ENCODE data around the gene TFAP2A. TPM values are rescaled to one million over a fixed set of nuclear protein-coding genes. Genes with fewer than 3 reads are reported as not detected.

Gene TFAP2A
- polyA plus RNA-seq, 4 donors, result 0.19 to 0.58 TPM; not detected in 2

GRCh38 chr6:10424040-10424439, 9.2 kb upstream of the TFAP2A start:
- H3K9me3 ChIP-seq (ENCODE audit: control insufficient read depth in 2 of 2, insufficient read depth in 1 of 2, low read depth in 1 of 2, low read length in 1 of 2), result peaks cover 0 to 8% of the 10 kb centered on the region in 2 donors
- FAIRE-seq (no peak), DNase-seq (no peak)
- no peak overlapping the region for H3K4me3 ChIP-seq (ENCODE audit: low read depth in 1 of 3, low read length in 3 of 3)
- peaks cover 5 to 85% (median 63%) of the 10 kb centered on the region in 3 donors for H3K27me3 ChIP-seq (ENCODE audit: control insufficient read depth in 3 of 3, insufficient read depth in 3 of 3, low read length in 3 of 3)
- no peaks in the 10 kb centered on the region for H3K36me3 ChIP-seq (ENCODE audit: control insufficient read depth in 3 of 3, insufficient read depth in 2 of 3, low read depth in 1 of 3, low read length in 3 of 3)
- no peak overlapping the region for H3K27ac ChIP-seq (ENCODE audit: low read depth in 1 of 3, low read length in 2 of 3)
- H3K4me1 ChIP-seq (ENCODE audit: control insufficient read depth in 3 of 3, insufficient read depth in 2 of 3, low read depth in 1 of 3, low read length in 2 of 3), result peaks cover 0 to 4% (median 4%) of the 10 kb centered on the region in 3 donors
- 3 to 7% (median 4%) methylated on average over 5 of the region's 5 CpGs for WGBS, 3 donors

GRCh38 chr6:10422737-10423034, 7.8 kb upstream of the TFAP2A start:
- H3K4me3 ChIP-seq (ENCODE audit: low read depth in 1 of 3, low read length in 3 of 3), result no peak overlapping the region
- DNase-seq (no peak), FAIRE-seq (no peak)
- 13 to 28% (median 16%) methylated on average over 7 of the region's 7 CpGs for WGBS, 3 donors
- H3K27me3 ChIP-seq (ENCODE audit: control insufficient read depth in 3 of 3, insufficient read depth in 3 of 3, low read length in 3 of 3), result peaks cover 10 to 94% (median 75%) of the 10 kb centered on the region in 3 donors
- no peaks in the 10 kb centered on the region for H3K36me3 ChIP-seq (ENCODE audit: control insufficient read depth in 3 of 3, insufficient read depth in 2 of 3, low read depth in 1 of 3, low read length in 3 of 3)
- peaks cover 0 to 8% of the 10 kb centered on the region in 2 donors for H3K9me3 ChIP-seq (ENCODE audit: control insufficient read depth in 2 of 2, insufficient read depth in 1 of 2, low read depth in 1 of 2, low read length in 1 of 2)
- no peak overlapping the region for H3K27ac ChIP-seq (ENCODE audit: low read depth in 1 of 3, low read length in 2 of 3)
- H3K4me1 ChIP-seq (ENCODE audit: control insufficient read depth in 3 of 3, insufficient read depth in 2 of 3, low read depth in 1 of 3, low read length in 2 of 3), result peaks cover 0 to 4% (median 4%) of the 10 kb centered on the region in 3 donors

- WGBS, 3 donors, result 9 to 15% (median 14%) methylated on average over 38 to 39 of the region's 39 CpGs
- Histone ChIP-seq H3K4me3 (ENCODE audit: low read depth in 1 of 3, low read length in 3 of 3) (no peak overlapping the region), H3K9me3 (ENCODE audit: control insufficient read depth in 2 of 2, insufficient read depth in 1 of 2, low read depth in 1 of 2, low read length in 1 of 2) (peaks cover 0 to 8% of the 10 kb centered on the region in 2 donors), H3K4me1 (ENCODE audit: control insufficient read depth in 3 of 3, insufficient read depth in 2 of 3, low read depth in 1 of 3, low read length in 2 of 3) (peaks cover 0 to 4% (median 4%) of the 10 kb centered on the region in 3 donors), H3K27me3 (ENCODE audit: control insufficient read depth in 3 of 3, insufficient read depth in 3 of 3, low read length in 3 of 3) (peaks cover 13 to 99% (median 80%) of the 10 kb centered on the region in 3 donors), H3K36me3 (ENCODE audit: control insufficient read depth in 3 of 3, insufficient read depth in 2 of 3, low read depth in 1 of 3, low read length in 3 of 3) (no peaks in the 10 kb centered on the region), H3K27ac (ENCODE audit: low read depth in 1 of 3, low read length in 2 of 3) (no peak overlapping the region)
- no peak for DNase-seq
- FAIRE-seq, result no peak
Measured at GRCh38 chr6:10421921-10422736, 7.3 kb upstream of the TFAP2A start.

- peaks cover 0 to 4% (median 0%) of the 10 kb centered on the region in 3 donors for H3K4me1 ChIP-seq (ENCODE audit: control insufficient read depth in 3 of 3, insufficient read depth in 2 of 3, low read depth in 1 of 3, low read length in 2 of 3)
- FAIRE-seq, result no peak
- DNase-seq, result no peak
- H3K4me3 ChIP-seq (ENCODE audit: low read depth in 1 of 3, low read length in 3 of 3), result no peak overlapping the region
- H3K27ac ChIP-seq (ENCODE audit: low read depth in 1 of 3, low read length in 2 of 3), result no peak overlapping the region
- H3K27me3 ChIP-seq (ENCODE audit: control insufficient read depth in 3 of 3, insufficient read depth in 3 of 3, low read length in 3 of 3), result peaks cover 15 to 99% (median 86%) of the 10 kb centered on the region in 3 donors
- peaks cover 0 to 11% of the 10 kb centered on the region in 2 donors for H3K9me3 ChIP-seq (ENCODE audit: control insufficient read depth in 2 of 2, insufficient read depth in 1 of 2, low read depth in 1 of 2, low read length in 1 of 2)
- no peaks in the 10 kb centered on the region for H3K36me3 ChIP-seq (ENCODE audit: control insufficient read depth in 3 of 3, insufficient read depth in 2 of 3, low read depth in 1 of 3, low read length in 3 of 3)
- 7 to 11% (median 9%) methylated on average over 47 of the region's 47 CpGs for WGBS, 3 donors
Measured at GRCh38 chr6:10421158-10421920, 6.5 kb upstream of the TFAP2A start.

DNA sequence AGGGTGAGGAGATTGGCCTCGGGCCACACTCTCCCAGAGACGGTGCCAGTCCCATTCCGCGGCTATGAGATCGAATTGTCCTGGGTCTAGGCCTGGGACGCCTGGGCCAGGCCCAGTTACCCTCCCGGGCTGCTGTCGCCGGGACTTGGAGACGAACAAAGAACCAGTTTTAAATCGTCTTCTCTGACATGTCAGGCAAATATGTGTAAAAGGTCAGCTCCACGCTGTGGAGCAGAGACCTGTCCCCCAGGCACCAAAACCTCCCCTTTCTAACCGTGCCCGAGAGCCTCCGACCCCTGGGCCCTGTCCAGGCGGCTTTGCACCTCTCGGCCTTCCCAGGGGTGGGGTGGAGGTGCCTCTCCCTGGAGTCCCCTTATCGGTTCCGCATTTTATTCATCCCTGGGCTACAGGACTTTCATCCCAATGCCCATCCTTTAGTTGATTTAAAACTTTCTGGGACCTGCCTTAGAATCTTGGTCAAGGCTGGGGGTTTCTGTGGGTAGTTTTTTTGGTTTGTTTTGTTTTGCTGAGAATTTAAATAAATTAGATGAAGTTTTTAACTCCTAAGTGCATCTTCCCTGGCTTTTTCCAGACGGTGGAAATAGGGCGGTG, 5.8 kb upstream of the TFAP2A start:
- H3K27ac ChIP-seq (ENCODE audit: low read depth in 1 of 3, low read length in 2 of 3), result no peak overlapping the region
- WGBS, 3 donors, result 8 to 14% (median 8%) methylated on average over 21 of the region's 21 CpGs
- peaks cover 0 to 1% (median under 1%) of the 10 kb centered on the region in 3 donors for H3K4me1 ChIP-seq (ENCODE audit: control insufficient read depth in 3 of 3, insufficient read depth in 2 of 3, low read depth in 1 of 3, low read length in 2 of 3)
- peaks cover 15 to 100% (median 87%) of the 10 kb centered on the region in 3 donors for H3K27me3 ChIP-seq (ENCODE audit: control insufficient read depth in 3 of 3, insufficient read depth in 3 of 3, low read length in 3 of 3)
- no peaks in the 10 kb centered on the region for H3K36me3 ChIP-seq (ENCODE audit: control insufficient read depth in 3 of 3, insufficient read depth in 2 of 3, low read depth in 1 of 3, low read length in 3 of 3)
- H3K9me3 ChIP-seq (ENCODE audit: control insufficient read depth in 2 of 2, insufficient read depth in 1 of 2, low read depth in 1 of 2, low read length in 1 of 2), result peaks cover 0 to 12% of the 10 kb centered on the region in 2 donors
- FAIRE-seq (no peak), DNase-seq (no peak)
- no peak overlapping the region for H3K4me3 ChIP-seq (ENCODE audit: low read depth in 1 of 3, low read length in 3 of 3)

DNA sequence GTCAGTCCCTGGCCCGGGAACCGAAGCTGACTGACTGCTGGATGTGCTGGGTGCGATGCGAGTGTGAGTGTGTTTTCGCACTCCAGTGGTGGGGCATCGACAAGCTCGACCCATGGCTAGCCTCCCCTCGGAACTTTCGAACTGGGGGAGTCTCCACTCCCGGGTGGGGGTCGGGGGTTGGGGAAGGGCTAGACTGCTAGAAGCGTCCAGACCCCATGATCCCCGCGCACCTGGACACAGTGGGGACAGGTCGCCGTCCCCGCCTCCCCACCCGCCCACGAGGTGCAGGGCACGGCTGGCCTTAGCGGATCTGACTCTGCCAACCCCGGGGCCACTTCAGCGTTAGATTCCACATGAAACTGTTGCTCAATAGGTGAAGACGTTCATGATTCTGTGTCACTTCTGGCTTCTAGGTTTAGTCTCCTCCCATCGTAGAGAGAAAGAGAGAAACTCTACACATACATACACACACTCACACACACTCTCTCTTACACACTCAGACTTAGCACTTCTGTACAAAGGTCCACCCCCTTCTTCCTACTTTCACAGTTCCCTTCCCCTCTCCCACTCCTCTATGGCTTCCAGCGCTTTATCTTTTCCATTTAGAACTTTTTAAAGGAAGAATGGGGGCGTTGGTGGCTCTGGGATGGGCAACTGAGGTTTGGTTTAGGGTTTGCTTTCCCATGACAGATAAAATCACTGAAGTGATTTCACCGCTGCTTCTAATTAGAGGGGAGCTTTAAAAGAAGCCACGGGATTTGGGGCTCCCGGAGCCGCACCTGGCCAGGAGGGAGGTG, 5.1 kb upstream of the TFAP2A start:
- FAIRE-seq (no peak), DNase-seq (no peak)
- Histone ChIP-seq H3K9me3 (ENCODE audit: control insufficient read depth in 2 of 2, insufficient read depth in 1 of 2, low read depth in 1 of 2, low read length in 1 of 2) (peaks cover 0 to 16% of the 10 kb centered on the region in 2 donors), H3K36me3 (ENCODE audit: control insufficient read depth in 3 of 3, insufficient read depth in 2 of 3, low read depth in 1 of 3, low read length in 3 of 3) (no peaks in the 10 kb centered on the region), H3K27me3 (ENCODE audit: control insufficient read depth in 3 of 3, insufficient read depth in 3 of 3, low read length in 3 of 3) (peaks cover 15 to 100% (median 87%) of the 10 kb centered on the region in 3 donors), H3K4me3 (ENCODE audit: low read depth in 1 of 3, low read length in 3 of 3) (no peak overlapping the region), H3K27ac (ENCODE audit: low read depth in 1 of 3, low read length in 2 of 3) (no peak overlapping the region), H3K4me1 (ENCODE audit: control insufficient read depth in 3 of 3, insufficient read depth in 2 of 3, low read depth in 1 of 3, low read length in 2 of 3) (peaks cover 0 to 6% (median 4%) of the 10 kb centered on the region in 3 donors)
- WGBS, 3 donors, result 6 to 7% (median 7%) methylated on average over 31 of the region's 31 CpGs

- Histone ChIP-seq H3K27me3 (ENCODE audit: control insufficient read depth in 3 of 3, insufficient read depth in 3 of 3, low read length in 3 of 3) (peaks cover 15 to 100% (median 88%) of the 10 kb centered on the region in 3 donors), H3K4me1 (ENCODE audit: control insufficient read depth in 3 of 3, insufficient read depth in 2 of 3, low read depth in 1 of 3, low read length in 2 of 3) (peaks cover 0 to 12% (median 4%) of the 10 kb centered on the region in 3 donors), H3K9me3 (ENCODE audit: control insufficient read depth in 2 of 2, insufficient read depth in 1 of 2, low read depth in 1 of 2, low read length in 1 of 2) (peaks cover 0 to 16% of the 10 kb centered on the region in 2 donors), H3K4me3 (ENCODE audit: low read depth in 1 of 3, low read length in 3 of 3) (no peak overlapping the region), H3K36me3 (ENCODE audit: control insufficient read depth in 3 of 3, insufficient read depth in 2 of 3, low read depth in 1 of 3, low read length in 3 of 3) (no peaks in the 10 kb centered on the region), H3K27ac (ENCODE audit: low read depth in 1 of 3, low read length in 2 of 3) (no peak overlapping the region)
- DNase-seq (no peak), FAIRE-seq (no peak)
- 4 to 11% (median 10%) methylated on average over 46 to 56 of the region's 56 CpGs for WGBS, 3 donors
Measured at GRCh38 chr6:10418862-10419748, 4.2 kb upstream of the TFAP2A start.
